ENCODE results near the gene HADH.
"Not testable (repeated sequence)": the region's sequence is repeated elsewhere in the genome, so short reads cannot be mapped to it uniquely, and the experiment has no call there.

The HADH gene

GRCh38 chr4:107996949-107997788, 7.5 kb downstream of the HADH start:
- DNase-seq (ENCODE audit: low read depth): no peak

GRCh38 chr4:107997794-107998193, 8.1 kb downstream of the HADH start:
- no peak for DNase-seq (ENCODE audit: low read depth)

- DNase-seq (ENCODE audit: low read depth): no peak
These were observed 10.3 kb downstream of the HADH start for GRCh38 chr4:107999932-108000539.

- no peak for DNase-seq (ENCODE audit: low read depth)
These were observed 11.9 kb downstream of the HADH start for GRCh38 chr4:108001540-108002135.

GRCh38 chr4:108003982-108004515, 14.4 kb downstream of the HADH start:
- DNase-seq (ENCODE audit: low read depth): no peak

GRCh38 chr4:108004646-108005045, 15.0 kb downstream of the HADH start:
- DNase-seq (ENCODE audit: low read depth): no peak

- DNase-seq (ENCODE audit: low read depth): no peak
These were observed 16.1 kb downstream of the HADH start for GRCh38 chr4:108005807-108006206.

- DNase-seq (ENCODE audit: low read depth): no peak
These were observed 16.7 kb downstream of the HADH start for GRCh38 chr4:108006361-108006760.

- DNase-seq (ENCODE audit: low read depth): no peak
These were observed 18.3 kb downstream of the HADH start for GRCh38 chr4:108007984-108008383.

- no peak for DNase-seq (ENCODE audit: low read depth)
These were observed 19.0 kb downstream of the HADH start for GRCh38 chr4:108008721-108009120.

GRCh38 chr4:108010167-108010566, 20.5 kb downstream of the HADH start:
- no peak for DNase-seq (ENCODE audit: low read depth)

GRCh38 chr4:108012382-108012781, 22.7 kb downstream of the HADH start:
- not testable (repeated sequence) for DNase-seq (ENCODE audit: low read depth)

- no peak for DNase-seq (ENCODE audit: low read depth)
These were observed 23.6 kb downstream of the HADH start for GRCh38 chr4:108013327-108013726.

- DNase-seq (ENCODE audit: low read depth): no peak
These were observed 24.3 kb downstream of the HADH start for GRCh38 chr4:108013955-108014354.

GRCh38 chr4:108018040-108018883, 28.6 kb downstream of the HADH start:
- DNase-seq (ENCODE audit: low read depth): peak; percentile 81

- DNase-seq (ENCODE audit: low read depth): no peak
These were observed 29.1 kb downstream of the HADH start for GRCh38 chr4:108018884-108019187.

- DNase-seq (ENCODE audit: low read depth): no peak
These were observed 34.6 kb downstream of the HADH start for GRCh38 chr4:108024085-108024877.

- DNase-seq (ENCODE audit: low read depth): no peak
These were observed 35.1 kb downstream of the HADH start for GRCh38 chr4:108024878-108025165.

- no peak for DNase-seq (ENCODE audit: low read depth)
These were observed 39.5 kb downstream of the HADH start for GRCh38 chr4:108029016-108029720.

- DNase-seq (ENCODE audit: low read depth): no peak
These were observed 40.0 kb downstream of the HADH start for GRCh38 chr4:108029731-108030130.

- DNase-seq (ENCODE audit: low read depth): peak; percentile 28
These were observed 40.6 kb downstream of the HADH start for GRCh38 chr4:108030332-108030731.

Data from stimulated activated CD8-positive, alpha-beta memory T cell treated with anti-CD3 and anti-CD28 coated beads, Interleukin-7, amount 100 ng/mL, for 24 hours (primary cell).